Measurements from ENCODE around the gene CSMD2. TPM values are rescaled to one million over a fixed set of nuclear protein-coding genes. Genes with fewer than 3 reads are reported as not detected.
"Not testable (repeated sequence)": the region's sequence is repeated elsewhere in the genome, so short reads cannot be mapped to it uniquely, and the experiment has no call there.

Gene CSMD2
- total and polyA plus RNA-seq, 2 of the 8 experiments (the other 6 are each of a cell fraction or from before 2014, with no cell fraction given): 7.0 to 14.7 TPM

DNA sequence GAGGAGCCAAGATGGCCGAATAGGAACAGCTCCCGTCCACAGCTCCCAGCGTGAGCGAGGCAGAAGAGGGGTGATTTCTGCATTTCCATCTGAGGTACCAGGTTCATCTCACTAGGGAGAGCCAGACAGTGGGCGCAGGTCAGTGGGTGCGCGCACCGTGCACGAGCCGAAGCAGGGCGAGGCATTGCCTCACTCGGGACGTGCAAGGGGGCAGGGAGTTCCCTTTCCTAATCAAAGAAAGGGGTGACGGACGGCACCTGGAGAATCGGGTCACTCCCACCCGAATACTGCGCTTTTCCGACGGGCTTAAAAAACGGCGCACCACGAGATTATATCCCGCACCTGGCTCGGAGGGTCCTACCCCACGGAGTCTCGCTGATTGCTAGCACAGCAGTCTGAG, 72.6 kb downstream of the CSMD2 start:
- H3K56ac ChIP-seq (replicated peaks; ENCODE audit: insufficient read length, low read depth, low read length); H3K18ac ChIP-seq (ENCODE audit: extremely low read depth, low read length); H2AK5ac ChIP-seq (ENCODE audit: low read depth, low read length); H3K23ac ChIP-seq (ENCODE audit: insufficient read length); H4K91ac ChIP-seq (replicated peaks; ENCODE audit: insufficient read length, low read length); H3K9ac ChIP-seq (replicated peaks in 1 of 4; ENCODE audit: extremely low read depth in 1 of 4, low read depth in 3 of 4, low read length in 3 of 4); H3K23me2 ChIP-seq (ENCODE audit: low read depth, low read length); H2BK12ac ChIP-seq (ENCODE audit: low read depth, low read length); H3K36me3 ChIP-seq (ENCODE audit: control insufficient read depth in 2 of 4, insufficient read depth in 4 of 4, low read length in 3 of 4); H3K9me3 ChIP-seq (ENCODE audit: insufficient read depth in 2 of 2, low read depth in 1 of 2, low read length in 1 of 2); H4K5ac ChIP-seq (ENCODE audit: insufficient read length, low read depth, low read length); H2BK20ac ChIP-seq (ENCODE audit: low read length); H3K79me1 ChIP-seq (ENCODE audit: low read depth, low read length); H3K27me3 ChIP-seq (replicated peaks in 1 of 4; ENCODE audit: control insufficient read depth in 3 of 4, extremely low read depth in 1 of 4, insufficient read depth in 3 of 4, low read length in 3 of 4); H4K20me1 ChIP-seq (replicated peaks in 1 of 2; ENCODE audit: control insufficient read depth in 1 of 2, insufficient read depth in 2 of 2, low read length in 2 of 2); H3K27ac ChIP-seq (ENCODE audit: low read depth, low read length); H3K4me1 ChIP-seq (replicated peaks in 1 of 4; ENCODE audit: control insufficient read depth in 3 of 4, insufficient read depth in 4 of 4, low read length in 3 of 4); H4K8ac ChIP-seq (ENCODE audit: extremely low read depth, insufficient read depth, low read length); FAIRE-seq; H2BK15ac ChIP-seq (ENCODE audit: low read length); H2BK5ac ChIP-seq (ENCODE audit: low read depth, low read length); H3K4ac ChIP-seq (replicated peaks; ENCODE audit: insufficient read length, low read depth, low read length); H2AFZ ChIP-seq (ENCODE audit: low read length); H3K4me2 ChIP-seq (ENCODE audit: insufficient read depth in 1 of 2, low read depth in 2 of 2, low read length in 2 of 2); H3K14ac ChIP-seq (ENCODE audit: insufficient read length); H2BK120ac ChIP-seq (replicated peaks; ENCODE audit: low read depth, low read length): not testable (repeated sequence)
- CTCF ChIA-PET (ENCODE audit: partially characterized antibody): interaction anchor here (0.6 kb wide), 1 partner anchor 337 kb away, joined by 3 read pairs; no protein-coding TSS in a partner anchor
- peaks cover 0 to 25% of the 10 kb centered on the region in 2 experiments; a peak in 2 of 4 replicates for H3K79me2 ChIP-seq (ENCODE audit: control insufficient read depth in 1 of 2, insufficient read depth in 2 of 2, low read length in 2 of 2)
- peak overlapping the region in 1 of 4 experiments; percentile 30; a peak in 1 of 8 replicates for H3K4me3 ChIP-seq (ENCODE audit: extremely low read depth in 1 of 4, insufficient read depth in 2 of 4, low read depth in 3 of 4, low read length in 4 of 4)
- WGBS, 2 experiments (ENCODE audit: extremely low coverage in 1 of 2, insufficient coverage in 1 of 2, insufficient read length in 1 of 2, insufficient replicate concordance in 2 of 2, low coverage in 1 of 2, low lambda C conversion rate in 2 of 2, missing lambda C conversion rate in 1 of 2): 83% methylated on average over 13 of the region's 27 CpGs; no CpG with 5 or more reads in 1 of the 2 experiments
- TF ChIP-seq YY1 (IDR thresholded peaks at IDR 0.05; ENCODE audit: low read depth, low read length): 0 out of 2 replicates have a peak, but pooled peaks have one; percentile 38
- POLR2A ChIA-PET (ENCODE audit: partially characterized antibody): interaction anchor here (0.6 to 1.3 kb wide), 2 partner anchors 20 to 70 kb away, joined by 3 read pairs; no protein-coding TSS in a partner anchor
- peak in 1 of 2 experiments; percentile 61 for DNase-seq (ENCODE audit: low read depth in 1 of 2, low spot score in 2 of 2)
